Stimulated activated naive CD4-positive, alpha-beta T cell treated with Interleukin-2 at 50 U/mL for 16 hours (primary cell): ENCODE results near the gene BRCA1.
"Not testable (repeated sequence)": the region's sequence is repeated elsewhere in the genome, so short reads cannot be mapped to it uniquely, and the experiment has no call there.

Experiments
- DNase-seq: peaks from one replicate; lab custom pipeline; 2025; lab: John Stamatoyannopoulos, UW

The BRCA1 gene

DNA sequence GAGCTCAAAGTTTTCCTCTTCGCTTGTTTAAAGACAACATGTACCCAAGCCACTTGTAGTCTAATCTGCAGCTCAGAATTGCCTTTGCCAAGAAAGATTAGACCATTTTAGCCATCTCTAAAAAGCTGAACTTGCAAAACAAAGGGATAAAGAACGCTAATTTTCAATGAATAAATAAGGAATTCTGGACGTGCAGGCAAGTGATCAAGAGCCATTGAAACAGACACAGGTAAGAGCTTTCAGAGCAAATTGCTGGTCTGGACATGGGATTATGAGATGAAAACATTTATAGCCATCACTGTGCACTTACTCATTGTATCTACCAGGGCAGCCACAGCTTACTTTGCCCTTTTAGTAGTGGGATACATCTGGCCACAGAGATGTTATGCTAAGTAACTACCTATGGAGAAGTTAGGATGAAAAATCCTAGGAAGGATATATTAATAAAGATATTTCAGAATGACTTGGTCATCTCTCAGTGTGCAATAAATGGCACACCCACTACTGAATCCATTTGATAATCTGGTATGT, 55.7 kb downstream of the BRCA1 start:
- DNase-seq: no peak

DNA sequence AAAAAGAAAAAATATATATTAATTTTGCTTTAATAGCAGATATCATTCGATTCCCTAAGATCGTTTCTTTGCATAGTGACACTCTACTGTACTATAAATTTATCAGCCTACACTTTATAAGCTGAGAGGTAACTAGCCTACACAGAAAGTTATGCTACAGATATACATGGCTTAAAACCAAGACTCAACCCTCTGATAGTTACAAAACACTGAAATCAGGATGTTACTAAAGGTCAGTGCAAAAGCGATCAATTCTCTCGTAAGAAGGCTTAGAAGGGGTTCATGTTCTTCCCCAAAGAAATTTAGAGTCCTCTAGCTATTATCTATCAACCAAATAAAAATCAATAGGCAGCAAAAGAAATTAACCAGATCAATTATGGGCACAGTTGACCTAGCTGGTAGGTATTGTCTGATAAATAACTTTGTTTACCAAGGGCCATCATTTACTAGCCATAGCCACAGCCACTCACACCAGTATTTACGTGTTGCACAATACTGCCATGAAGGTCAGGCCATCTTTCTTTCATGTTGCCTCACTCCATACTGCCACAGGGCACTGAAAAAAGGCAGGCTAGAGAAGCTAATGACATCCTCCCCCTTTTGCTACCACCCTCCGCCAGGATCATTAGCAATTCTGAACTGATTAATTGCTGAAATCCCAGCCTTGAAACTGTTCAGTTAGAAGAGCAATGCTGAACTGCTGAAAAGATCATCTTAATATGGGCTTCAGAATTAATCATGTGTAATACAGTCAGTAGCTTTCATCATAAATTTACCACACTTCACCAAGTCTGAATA, 56.4 kb downstream of the BRCA1 start:
- DNase-seq: no peak

DNA sequence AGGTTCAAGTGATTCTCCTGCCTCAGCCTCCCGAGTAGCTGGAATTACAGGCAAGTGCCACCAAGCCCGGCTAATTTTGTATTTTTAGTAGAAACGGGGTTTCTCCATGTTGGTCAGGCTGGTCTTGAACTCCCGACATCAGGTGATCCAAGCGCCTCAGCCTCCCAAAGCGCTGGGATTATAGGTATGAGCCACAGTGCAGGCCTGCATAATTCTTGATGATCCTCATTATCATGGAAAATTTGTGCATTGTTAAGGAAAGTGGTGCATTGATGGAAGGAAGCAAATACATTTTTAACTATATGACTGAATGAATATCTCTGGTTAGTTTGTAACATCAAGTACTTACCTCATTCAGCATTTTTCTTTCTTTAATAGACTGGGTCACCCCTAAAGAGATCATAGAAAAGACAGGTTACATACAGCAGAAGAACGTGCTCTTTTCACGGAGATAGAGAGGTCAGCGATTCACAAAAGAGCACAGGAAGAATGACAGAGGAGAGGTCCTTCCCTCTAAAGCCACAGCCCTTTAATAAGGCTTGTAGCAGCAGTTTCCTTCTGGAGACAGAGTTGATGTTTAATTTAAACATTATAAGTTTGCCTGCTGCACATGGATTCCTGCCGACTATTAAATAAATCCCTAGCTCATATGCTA, 62.1 kb downstream of the BRCA1 start:
- DNase-seq: no peak

DNA sequence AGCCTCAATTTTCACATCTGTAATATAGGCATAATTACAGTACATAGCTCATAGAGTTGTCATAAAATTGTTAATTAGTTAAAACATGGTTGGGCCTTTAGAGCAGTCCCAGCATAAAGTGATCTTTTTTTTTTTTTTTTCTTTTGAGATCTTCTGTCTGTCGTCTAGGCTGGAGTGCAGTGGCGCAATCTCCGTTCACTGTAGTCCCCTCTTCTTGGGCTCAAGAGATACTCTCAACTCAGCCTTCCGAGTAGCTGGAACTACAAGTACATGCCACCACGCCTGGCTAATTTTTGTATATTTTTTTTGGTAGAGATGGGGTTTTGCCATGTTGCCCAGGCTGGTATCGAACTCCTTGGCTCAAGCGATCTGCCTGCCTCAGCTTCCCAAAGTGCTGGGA, 69.1 kb downstream of the BRCA1 start:
- no peak for DNase-seq

DNA sequence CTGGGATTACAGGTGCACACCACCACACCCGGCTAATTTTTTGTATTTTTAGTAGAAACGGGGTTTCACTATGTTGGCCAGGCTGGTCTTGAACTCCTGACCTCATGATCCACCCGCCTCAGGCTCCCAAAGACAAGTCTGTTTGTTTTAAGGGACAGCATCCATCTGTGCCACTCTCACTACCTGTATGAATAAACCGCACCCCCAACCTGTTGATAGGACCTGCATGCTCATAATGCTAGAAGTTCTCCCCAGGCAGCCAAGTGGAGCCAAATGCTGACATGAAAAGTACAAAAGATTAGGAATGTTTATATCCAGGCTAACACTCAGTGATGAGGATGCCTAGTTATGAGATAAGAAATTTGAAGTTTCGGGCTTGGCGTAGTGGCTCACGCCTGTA, 72.2 kb downstream of the BRCA1 start:
- not testable (repeated sequence) for DNase-seq

DNA sequence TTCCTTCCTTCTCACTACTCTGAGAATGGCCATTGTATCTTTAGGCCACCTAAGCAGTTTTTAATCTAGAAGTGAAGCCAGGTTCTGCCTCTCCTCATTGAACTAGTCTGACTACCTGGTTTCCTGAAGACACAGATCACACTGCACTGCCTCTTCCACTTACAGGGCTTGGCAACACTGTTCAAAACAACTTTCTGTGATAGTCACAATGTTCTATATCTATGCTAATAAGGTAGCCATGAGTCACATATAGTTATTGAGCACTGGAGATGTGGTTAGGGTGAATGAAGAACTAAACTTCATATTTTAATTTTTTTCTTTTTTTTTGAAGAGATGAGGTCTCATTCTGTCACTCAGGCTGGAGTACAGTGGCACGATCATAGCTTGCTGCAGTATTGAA, 73.2 kb downstream of the BRCA1 start:
- no peak for DNase-seq

DNA sequence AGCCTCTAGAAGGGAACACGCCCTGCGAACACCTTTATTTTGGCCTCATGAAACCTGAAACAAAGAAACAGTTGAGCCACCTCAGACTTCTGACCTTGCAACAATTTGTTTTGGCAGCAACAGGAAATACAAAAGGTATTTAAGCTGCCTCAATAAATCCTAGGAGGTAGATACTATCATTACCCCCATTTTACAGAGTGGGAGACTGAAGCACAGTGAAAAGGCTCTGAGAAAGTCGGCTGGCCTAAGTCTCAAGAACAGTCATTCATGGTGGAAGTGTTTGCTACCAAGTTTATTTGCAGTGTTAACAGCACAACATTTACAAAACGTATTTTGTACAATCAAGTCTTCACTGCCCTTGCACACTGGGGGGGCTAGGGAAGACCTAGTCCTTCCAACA, 81.1 kb downstream of the BRCA1 start:
- DNase-seq: no peak

DNA sequence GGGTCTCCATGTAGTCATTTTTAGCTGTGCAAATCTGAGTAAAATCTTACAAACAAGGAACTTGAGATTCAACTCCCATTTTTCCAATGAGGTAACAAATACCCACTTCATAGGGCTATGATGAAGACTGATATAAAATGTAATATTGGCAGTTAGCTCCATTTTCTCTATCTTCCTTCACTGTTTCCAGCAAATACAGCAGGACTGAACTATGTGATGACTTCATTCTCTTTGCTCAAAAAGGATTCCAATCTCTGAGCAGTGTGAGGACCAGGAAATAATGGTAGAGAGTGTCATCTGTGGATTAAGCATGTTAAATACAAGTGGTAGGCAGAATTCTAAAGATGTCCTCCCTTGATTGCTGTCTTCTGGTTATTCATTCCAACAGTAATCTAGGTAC, 81.9 kb downstream of the BRCA1 start:
- no peak for DNase-seq

DNA sequence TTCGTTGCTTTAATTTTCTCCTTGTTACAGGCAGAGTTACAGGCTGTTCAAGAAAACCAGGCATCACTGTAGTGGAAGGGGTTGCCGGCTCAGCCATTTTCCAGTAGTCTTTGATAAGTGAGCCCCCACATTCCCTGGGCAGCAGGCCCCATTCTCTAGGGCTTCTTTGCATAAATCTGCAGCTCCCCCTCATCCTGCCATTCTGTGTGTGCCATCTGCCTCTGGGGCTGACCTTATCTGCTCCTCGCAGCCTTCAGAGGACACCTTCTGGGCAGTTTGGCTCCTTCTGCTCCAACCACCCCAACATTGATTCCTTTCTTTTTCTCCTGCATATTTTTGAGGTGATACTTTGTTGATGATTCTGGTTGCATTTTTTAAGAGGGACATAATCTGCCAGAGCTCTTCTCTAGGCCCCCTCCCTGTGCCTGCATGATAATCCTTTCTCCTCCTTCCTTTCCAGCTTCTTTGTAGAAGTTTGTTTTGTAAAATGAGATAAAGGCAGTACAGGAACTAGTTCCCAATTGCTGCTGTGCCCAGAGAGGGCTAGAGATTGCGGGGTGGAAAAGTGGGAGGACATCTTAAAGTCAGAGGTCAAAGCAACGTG, 83.0 kb downstream of the BRCA1 start:
- no peak for DNase-seq

DNA sequence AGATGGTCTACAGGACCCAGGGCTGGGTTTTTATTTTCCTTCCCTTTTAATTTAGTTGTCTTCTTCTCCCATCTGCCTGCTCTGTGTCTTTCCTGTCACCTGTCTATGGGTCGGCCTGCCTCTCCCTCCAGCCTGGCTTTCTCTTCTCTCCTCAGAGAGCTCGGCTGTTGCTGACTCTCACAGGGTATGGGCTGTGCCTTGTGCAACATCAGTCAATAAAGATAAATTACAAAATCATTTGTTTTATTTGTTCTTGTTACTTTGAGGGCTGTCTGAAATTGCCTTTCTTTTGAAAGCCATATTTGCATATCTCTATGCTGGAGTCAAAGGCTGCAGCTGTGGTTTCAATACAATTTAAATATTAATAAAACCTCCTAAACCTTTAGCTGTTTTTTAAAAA, 84.5 kb downstream of the BRCA1 start:
- DNase-seq: no peak

DNA sequence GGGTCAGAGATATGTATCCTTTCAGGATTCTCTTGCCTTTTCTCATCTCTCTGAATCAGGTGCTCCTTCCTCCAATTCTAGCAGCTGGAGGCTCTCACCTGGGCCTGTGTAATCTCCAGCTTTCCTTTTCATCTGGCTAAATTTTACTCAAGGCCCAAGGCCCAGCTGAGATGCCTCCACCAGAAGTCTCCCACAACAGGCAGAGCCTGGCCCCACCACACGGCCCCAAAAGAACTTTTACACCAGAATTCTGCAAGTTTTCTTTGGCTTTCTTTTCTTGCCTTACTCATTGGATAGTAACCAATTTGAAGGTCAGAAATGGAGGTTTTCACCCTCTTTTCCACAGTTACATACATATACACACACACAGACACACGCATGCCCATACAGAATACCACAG, 85.5 kb downstream of the BRCA1 start:
- DNase-seq: no peak

DNA sequence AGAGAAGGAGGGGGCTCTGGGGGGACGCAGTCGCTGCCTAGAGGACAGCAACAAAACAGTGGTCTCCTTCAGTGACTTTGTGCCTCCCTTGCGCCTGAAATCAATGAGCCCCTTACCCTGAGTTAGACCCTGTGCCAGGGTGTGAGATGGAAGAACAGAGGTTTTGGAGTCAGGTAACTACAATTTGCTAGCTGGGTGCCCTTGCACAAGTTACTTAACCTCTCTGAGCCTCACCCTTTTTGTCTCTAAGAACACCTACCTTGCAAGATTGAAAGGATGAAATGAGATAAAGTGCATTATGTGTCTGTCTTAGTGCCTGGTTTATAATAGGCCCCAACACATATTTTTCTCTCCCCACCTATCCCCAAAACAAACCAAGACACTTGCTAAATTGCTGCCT, 90.3 kb downstream of the BRCA1 start:
- no peak for DNase-seq

DNA sequence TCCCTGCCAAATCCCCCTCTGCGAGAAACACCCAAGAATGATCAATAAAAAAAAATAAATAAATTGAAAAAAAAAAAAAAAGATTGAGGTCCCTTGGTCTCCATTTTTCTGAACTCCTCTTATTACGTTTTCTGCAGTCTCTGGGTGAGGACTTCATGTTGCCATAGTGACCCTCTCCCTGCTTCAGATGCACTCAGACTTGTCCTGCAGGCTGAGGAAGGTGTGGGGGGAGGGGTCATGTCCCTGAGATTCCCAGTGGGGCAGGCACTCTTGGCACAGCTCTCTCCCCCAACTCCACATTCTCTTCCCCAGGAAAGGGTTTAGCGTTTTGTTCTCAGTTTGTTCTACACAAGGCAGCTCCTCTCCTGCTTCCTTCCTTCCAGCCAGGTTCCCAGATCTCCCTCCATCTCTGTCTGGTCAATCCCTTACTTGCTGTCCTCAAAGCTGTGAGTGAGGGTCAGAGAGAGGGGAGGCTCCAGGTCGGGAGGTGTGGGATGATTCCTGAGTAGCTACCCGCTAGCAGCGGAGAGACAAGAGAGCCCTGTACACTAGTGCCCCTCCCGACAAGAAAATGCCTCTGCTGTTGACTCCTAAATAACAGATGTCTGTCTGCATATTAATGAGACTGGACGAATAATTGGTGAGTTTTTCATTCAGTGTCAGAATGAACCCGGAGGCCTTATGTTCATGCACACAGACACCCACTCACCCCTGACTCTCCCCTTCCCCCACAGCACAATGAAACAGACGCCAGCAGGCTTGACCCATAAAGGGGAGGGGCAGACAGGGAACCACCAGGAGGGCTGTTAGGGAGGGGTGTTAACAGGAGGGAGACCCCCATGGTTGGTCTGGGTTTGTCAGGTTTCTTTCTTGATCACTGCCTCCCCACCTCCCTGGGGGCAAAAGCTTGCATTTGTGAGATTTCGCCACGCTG, 90.9 kb downstream of the BRCA1 start:
- no peak for DNase-seq

DNA sequence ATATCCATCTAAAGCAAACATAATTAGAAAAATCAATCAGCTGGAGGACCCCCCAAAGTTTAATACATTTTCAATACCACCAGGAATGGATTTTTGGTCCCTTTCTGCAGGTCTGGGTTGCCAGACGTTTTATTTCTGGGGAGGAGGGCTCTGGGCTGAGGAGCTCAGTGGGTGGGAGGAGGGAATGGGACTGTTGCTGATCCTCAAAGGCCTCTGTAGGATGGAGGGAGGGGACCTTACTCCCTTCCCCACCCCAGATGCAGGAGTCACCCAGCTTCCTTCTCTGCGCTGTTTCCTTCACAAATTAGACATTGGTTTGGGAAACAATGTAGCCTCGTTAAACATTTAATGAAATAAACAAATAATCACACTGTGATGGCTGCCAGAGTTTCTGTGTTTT, 93.5 kb downstream of the BRCA1 start:
- DNase-seq: no peak

DNA sequence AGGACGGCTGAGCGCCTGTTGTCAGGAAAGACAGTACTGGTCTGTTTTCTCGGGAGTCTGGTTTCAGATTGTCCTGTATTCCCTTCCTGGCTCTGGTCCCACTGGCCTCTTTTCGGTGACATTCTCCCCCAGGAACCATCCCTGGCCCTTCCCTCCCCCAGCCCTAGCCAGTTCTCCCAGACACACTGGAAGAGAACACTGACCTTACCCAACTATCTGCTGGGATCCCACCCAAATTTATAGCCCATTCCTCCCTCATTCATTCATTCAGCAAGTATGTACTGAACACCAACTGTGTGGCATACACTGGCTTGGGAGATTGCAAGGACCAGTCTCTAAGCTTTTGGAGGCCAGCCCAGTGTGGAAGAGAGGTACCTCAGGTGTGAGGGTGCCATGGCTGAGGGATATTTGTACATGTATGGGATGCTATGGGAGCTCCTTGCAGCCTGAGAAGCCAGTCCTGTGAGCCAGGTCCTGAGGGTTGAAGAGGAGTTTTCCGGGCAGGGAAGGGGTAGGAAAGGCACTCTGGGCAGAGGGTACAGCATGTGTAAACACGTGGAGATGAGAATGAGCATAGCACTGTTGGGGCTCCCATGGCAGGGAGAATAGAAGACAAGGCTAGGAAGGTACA, 94.9 kb downstream of the BRCA1 start:
- DNase-seq: no peak

DNA sequence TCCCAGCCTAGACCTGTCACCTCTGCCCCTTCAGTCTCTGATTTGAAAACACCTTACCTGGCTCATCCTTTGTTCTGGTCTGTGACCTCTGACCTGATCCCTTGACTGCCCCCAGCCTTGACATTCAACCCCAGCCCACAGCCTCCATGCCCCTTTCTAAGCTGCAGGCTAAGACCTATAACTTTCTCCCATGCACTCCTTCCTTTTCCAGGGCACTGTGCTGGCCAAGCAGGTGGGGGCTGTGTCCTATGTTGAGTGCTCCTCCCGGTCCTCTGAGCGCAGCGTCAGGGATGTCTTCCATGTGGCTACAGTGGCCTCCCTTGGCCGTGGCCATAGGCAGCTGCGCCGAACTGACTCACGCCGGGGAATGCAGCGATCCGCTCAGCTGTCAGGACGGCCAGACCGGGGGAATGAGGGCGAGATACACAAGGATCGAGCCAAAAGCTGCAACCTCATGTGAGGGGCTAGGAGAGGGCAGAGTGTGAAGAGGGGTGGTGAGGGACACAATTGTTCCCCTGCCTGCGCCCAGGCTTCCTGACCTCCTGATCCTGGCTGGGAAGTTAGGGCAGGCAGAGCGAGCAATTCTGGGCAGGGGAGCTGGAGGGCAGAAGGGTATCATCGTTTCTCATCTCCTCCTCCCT, 96.8 kb downstream of the BRCA1 start:
- DNase-seq: no peak

DNA sequence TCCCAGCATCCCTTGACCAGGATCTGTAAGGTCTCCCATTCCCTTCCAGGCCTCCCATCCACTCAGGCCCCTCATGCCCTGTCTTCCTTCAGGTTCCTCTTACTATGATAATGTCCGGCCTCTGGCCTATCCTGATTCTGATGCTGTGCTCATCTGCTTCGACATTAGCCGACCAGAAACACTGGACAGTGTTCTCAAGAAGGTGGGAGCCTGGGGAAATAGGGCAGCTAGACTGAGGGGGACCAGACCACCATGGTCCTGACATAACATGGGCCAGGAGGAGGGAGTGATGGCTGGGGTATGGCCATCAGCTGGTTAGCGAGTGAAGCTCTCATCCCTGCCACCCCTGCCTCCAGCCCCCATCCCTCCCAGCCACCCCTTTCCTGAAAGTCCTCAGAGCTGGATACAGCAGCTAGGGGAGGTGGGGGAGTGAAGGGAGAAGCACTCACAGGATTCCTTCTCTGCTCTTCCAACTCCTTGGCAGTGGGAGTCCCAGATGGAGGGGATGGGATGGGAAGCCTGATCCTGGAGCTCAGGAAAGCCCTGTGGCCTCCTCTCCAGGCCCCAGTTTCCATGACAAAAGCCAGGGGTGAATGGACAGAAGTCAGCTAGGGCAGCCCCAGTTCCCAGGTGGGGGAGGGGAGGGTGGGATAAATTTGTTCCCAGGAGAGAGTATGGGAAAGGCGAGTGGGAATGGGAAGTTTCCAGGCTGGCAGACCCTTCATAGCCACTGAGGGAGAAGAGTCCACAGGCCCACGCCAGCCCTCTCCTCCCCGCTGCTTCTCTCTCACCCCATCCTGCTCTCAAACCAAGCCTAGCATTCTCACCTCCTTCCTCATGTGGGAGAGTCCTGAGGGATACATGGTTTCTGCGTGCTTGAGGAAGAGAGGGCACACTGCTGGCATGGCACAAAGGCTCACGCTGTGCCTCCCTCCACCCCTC, 97.8 kb downstream of the BRCA1 start:
- DNase-seq: no peak

DNA sequence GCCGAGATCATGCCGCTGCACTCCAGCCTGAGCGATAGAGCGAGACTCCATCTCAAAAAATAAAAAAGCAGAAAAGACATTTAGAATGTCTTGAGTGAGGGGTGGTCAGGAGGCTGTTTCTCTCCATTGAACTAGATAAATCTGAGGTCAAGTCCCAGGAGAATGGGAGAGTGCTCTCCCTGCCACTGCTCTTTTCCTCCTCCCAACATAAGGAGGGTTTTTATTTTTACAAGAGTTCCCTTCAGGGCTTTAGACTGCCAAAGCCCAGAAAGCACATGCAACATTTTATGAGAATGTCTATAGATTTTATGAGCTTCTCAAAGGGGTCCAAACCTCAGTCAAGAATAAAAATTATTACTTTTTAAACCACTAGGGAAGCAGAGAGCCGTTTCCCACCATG, 98.6 kb downstream of the BRCA1 start:
- no peak for DNase-seq

DNA sequence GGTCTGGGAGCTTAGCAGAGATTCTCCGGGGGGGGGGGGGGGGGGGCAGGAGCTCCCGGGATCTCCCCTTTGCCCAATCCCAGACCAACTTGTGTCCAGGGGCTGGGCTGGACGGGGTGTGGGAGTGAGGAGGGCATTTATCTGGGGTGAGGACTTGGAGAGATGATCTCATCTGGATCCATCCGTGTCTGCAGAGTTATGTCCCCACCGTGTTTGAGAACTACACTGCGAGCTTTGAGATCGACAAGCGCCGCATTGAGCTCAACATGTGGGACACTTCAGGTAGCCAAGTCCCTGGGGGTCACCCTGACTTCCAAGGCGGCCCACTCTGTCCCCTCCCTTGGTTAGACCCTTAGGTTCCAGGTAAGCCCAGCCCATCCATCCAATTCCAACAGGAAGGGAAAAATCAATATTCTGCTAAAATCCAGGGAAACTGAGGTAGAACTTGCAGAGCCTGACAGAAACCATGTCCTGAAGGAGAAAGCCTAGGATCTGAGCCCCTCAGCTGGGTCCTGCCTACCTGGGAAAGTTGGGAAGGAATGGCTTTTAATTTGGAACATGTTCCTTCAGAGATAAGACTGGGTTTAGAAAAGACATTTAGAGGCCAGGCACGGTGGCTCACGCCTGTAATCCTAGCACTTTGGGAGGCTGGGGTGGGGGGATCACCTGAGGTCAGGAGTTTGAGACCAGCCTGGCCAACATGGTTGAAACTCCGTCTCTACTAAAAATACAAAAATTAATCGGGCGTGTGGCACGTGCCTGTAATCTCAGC, 99.2 kb downstream of the BRCA1 start:
- no peak for DNase-seq
